ENCODE results near the gene NAALAD2. TPM values are rescaled to one million over a fixed set of nuclear protein-coding genes. Genes with fewer than 3 reads are reported as not detected.

Gene NAALAD2
- total and polyA plus RNA-seq, 2 of the 8 experiments (the other 6 are each of a cell fraction or from before 2014, with no cell fraction given): 2.6 to 3.9 TPM

DNA sequence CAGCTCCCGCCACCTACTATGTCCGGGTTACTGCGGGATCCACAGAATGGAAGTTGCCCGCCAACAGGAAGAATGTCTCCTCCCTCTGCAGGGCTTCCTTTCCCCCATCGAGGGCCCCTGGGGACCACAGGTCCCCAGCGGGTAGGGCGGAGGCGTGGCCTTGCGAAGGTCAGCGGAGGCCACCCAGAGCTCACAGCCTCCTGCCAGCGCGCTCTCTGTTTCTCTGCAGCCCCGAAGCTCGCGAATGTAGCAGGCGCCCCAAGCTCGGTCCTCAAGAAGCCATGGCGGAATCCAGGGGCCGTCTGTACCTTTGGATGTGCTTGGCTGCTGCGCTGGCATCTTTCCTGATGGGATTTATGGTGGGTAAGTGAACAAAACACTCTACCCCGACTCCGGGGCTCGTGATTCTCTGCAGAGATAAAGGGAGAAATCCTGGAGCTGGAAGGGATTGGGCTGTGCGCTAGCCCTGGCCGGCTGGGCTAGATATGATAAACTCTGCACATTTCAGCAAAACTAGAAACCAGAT is at the start of gene NAALAD2 (continued):
- TF ChIP-seq RXRA (IDR thresholded peaks at IDR 0.05; ENCODE audit: insufficient read depth, low read depth, low read length): no peak
- peak; percentile 49; the same call in 1 of the 2 replicates for TF ChIP-seq TBP (IDR thresholded peaks at IDR 0.05; ENCODE audit: low read depth, low read length)
- 0 out of 2 replicates have a peak, but pooled peaks have one; percentile 0 for TF ChIP-seq SRF (IDR thresholded peaks at IDR 0.05; ENCODE audit: low read depth, low read length)
- TF ChIP-seq, protein P1, sequence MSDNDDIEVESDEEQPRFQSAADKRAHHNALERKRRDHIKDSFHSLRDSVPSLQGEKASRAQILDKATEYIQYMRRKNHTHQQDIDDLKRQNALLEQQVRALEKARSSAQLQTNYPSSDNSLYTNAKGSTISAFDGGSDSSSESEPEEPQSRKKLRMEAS (IDR thresholded peaks at IDR 0.05): peak; percentile 57; the same call in 1 of the 2 replicates
- peak; percentile 88; the same call in 1 of the 2 replicates for TF ChIP-seq RBBP5 (IDR thresholded peaks at IDR 0.05; ENCODE audit: borderline replicate concordance, low read depth, low read length)
- peak; percentile 33; the same call in 1 of the 2 replicates for TF ChIP-seq POLR2AphosphoS5 (IDR thresholded peaks at IDR 0.05; ENCODE audit: low read depth, low read length)
- TF ChIP-seq CHD2 (IDR thresholded peaks at IDR 0.05; ENCODE audit: low read length): peak; percentile 44; the same call in 1 of the 2 replicates
- 0 out of 2 replicates have a peak, but pooled peaks have one; percentile 20 for TF ChIP-seq EGR1 (IDR thresholded peaks at IDR 0.05; ENCODE audit: borderline replicate concordance, low read depth, low read length)
- TF ChIP-seq POLR2A (IDR thresholded peaks at IDR 0.05; ENCODE audit: control extremely low read depth in 1 of 2, low read depth in 2 of 2, low read length in 2 of 2): no peak; a peak in 1 of 3 replicates
- TF ChIP-seq RNF2 (IDR thresholded peaks at IDR 0.05; ENCODE audit: borderline replicate concordance, low read depth, low read length, missing control alignments, poor library complexity, severe bottlenecking): no peak
- no peak for TF ChIP-seq CBX8 (IDR thresholded peaks at IDR 0.05; ENCODE audit: borderline replicate concordance, low read depth, low read length)
- TF ChIP-seq NANOG (IDR thresholded peaks at IDR 0.05; ENCODE audit: insufficient read depth, low read depth, low read length, poor library complexity, severe bottlenecking): no peak
- peak; percentile 34 for TF ChIP-seq SAP30 (IDR thresholded peaks at IDR 0.05; ENCODE audit: insufficient read depth, insufficient replicate concordance, low read length)
